GDM1 (cell line): ENCODE results near the gene SFXN4.
"Not testable (repeated sequence)": the region's sequence is repeated elsewhere in the genome, so short reads cannot be mapped to it uniquely, and the experiment has no call there.

Source experiments
- DNase-seq: peaks from one replicate; lab custom pipeline; 2025; lab: John Stamatoyannopoulos, UW

The SFXN4 gene

DNA sequence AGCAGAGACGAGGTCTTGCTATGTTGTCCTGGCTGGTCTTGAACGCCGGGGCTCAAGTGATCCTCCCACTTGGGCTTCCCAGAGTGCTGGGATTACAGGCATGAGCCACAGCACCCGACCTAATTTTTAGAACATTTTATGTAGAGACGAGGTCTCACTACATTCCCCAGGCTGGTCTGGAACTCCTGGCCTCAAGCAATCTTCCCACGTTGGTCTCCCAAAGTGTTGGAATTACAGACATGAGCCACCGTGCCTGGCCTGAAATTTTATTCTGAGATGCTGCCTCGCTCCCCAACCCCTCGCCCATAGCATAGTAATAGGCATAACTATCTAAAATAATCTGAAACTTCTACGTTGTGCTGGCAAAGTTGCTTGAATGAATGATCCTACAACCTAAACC is 21.9 kb downstream of the SFXN4 start:
- DNase-seq, result no peak

DNA sequence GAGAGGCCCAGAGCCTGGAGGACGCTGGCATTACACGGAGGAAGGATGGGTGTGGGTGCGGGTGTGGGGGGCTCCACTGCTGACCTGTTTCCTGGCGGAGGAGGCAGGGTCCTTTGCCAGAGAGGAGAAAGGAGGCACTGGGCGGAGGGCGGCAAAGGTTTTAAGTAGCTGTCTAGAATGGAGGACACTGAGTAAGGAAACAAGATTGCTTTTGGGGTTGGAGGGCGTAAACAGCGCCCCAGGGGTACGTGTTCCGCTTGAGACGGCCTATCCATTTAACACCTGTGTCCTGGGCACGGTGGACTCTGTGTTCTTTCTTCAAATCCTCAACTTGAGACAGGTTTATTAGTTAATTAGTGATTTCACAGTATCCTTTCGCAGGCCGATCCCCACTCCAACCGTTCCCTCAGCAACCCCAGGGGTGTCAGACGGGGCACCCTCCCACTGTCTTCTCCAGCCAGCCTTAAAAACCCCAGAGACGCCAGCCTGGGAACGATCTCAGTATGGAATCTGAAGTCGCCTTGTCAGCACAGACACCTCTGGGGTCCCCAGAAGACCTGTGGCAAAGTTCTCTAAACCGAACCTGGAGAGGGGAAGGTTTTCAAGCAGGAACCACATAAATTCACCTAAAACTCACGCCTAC is 24.8 kb downstream of the SFXN4 start:
- DNase-seq, result no peak

DNA sequence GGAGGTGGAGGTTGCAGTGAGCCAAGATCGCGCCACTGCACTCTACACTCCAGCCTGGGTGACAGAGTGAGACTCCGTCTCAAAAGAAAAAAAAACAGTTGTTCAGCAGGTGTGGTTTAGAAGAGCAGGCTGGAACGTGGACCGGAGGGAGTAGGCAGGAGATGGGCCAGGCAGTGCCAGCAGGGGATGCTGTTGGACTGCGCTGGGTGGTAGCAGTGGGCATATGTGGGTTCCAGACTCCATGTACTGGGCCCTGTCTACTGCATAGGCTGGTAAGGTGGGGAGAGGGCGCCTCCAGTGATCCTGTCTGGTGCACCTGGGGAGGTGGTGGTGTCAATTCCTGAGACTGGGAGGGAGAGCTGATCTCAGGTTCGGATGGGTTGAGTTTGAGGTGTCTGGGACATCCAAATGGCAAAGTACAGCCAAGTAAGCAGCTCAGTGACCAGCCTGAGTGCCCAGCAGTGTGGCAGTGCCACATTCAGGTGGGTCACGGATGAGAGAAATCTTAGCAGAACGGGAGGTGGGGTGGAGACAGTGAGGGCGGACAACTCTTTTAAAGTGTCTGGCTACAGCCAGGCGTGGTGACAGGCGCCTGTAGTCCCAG is 25.9 kb downstream of the SFXN4 start:
- DNase-seq, result peak; percentile 5

DNA sequence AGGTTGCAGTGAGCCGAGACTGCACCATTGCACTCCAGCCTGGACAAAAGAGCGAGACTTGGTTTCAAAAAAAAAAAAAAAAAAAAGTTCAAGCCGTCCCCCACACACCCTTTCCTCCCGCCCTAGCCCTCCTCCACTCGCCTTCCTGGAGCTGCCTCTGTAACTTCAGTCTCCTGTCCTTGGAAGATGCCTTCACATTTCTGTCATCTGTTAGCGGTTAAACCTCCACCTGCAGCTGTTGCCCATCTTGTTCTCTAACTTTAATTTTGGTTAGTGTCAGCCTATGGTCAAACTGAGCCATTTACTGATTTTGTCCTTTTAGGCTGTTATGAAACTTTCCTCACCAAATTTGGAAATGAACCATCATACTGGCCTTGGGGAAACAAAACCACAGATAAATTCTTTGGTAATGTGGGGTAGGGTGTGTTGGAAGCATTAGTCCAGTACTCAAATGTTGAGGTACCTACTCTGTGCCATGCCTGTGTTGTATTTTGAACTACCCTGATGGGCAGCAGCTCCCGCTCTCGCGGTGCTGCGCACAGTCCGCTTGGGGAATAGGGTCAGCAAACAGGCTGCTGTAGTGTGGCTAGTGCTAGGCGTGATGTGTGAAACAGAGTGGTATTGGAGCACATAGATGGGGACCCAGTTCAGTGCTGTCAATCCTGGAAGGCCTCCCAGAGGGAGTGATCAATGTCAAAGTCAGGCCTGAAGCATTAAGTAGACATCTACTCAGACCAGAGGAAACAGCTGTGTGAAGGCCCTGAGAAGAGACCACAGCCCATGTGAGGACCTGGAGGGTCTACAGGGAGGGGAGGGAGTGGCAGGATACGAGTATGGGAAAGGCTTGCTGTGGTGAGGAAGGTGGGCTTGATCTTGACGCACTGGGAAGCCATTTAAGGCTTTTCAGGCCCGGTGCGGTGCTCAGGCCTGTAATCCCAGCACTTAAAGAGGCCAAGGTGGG is 26.9 kb downstream of the SFXN4 start:
- DNase-seq, result no peak

DNA sequence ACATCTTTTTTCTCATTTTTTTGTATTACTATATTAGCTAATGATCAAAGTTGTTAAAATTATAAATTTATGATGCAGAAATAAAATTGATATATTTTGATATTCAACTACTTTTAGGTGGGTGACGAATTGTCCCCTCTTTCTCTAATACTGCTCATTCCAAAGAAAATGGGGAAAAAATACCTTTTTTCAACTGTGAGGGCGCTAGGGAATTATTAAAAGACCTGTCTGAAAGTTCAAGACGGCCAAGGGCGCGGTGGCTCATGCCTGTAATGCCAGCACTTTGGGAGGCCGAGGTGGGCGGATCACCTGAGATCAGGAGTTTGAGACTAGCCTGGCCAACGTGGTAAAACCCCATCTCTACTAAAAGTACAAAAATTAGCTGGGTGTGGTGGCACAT is 27.6 kb downstream of the SFXN4 start:
- DNase-seq, result not testable (repeated sequence)

DNA sequence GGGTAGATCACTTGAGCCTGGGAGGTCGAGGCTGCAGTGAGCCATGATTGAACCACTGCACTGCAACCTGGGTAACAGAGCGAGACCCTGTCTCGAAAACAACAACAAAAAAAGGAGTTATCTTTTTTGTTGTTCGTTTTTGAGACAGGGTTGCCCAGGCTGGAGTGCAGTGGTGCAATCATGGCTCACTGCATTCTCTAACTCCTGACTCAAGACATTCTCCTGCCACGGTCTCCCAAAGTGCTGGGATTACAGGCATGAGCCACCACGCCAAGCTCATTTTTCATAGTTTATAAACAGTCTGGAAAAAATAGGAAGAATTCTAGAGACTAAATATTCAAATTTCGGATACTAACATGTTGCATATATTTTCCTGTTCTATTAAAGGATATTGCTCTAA is 29.4 kb downstream of the SFXN4 start:
- DNase-seq, result no peak

DNA sequence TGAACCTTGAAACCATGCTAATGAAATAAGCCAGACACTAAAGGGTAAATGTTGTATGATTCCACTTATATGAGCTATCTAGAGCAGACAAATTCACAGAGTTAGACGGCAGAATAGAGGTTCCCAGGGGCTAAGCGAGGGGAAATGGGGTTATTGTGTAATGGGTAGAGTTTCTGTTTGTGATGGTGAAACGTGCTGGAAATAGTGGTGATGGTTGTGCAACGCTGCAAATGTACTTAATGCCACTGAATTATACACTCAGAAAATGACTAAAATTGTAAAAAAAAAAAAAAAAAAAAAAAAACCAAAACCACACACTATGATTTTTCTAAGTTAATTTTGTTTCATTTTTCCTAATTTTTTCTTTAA is 30.0 kb downstream of the SFXN4 start:
- DNase-seq, result no peak

DNA sequence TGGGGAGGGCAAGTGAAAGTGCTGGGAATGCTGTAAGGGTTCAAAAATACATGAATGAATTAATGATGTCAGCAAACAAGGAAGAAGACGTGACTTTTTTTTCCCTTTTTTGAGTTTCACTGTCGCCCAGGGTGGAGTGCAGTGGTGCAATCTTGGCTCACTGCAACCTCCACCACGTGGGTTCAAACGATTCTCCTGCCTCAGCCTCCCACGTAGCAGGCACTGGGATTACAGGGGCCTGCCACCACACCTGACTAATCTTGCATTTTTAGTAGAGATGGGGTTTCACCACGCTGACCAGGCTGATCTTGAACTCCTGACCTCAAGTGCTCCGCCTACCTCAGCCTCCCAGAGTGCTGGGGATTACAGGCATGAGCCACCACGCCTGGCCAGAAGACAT is 31.6 kb downstream of the SFXN4 start:
- no peak for DNase-seq

DNA sequence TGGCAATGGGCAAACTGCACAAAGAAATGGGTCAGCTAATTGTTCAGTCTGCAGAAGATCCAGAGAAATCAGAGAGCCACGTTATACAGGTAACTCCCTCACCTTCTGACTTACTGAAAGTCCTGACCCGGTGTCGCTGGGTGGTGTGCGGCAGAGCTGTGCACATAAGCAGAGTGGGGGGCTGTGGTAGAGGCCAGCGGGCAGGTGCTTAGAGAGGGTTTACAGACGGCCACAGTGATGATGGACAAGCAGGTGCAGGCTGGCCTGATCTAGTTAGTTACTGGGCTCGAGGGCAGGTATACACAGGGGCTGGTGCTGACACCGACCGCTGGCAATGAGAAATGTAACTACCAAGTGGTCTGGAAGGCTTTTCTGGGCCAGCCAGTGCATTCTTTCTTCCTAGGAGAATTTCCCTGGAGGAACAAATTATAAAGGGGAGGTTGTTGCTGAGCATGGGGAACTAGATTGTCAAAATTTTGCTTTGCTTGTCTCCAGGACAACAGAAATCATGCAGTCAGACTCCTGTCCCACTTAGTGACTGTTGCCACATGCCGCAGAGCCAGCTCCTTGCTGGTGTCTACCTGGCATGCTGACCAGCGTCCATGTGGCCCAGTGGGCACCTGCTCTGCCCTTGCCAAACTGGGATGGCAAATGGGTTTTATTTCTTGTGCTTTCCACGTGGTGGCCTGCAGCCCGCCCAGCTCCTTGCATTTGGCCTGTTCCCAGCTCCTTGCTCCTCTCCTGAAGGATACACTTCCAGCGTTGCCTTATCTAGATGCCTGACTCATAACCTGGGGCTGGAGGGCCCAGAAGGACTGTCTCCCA is 32.8 kb downstream of the SFXN4 start:
- DNase-seq, result no peak

DNA sequence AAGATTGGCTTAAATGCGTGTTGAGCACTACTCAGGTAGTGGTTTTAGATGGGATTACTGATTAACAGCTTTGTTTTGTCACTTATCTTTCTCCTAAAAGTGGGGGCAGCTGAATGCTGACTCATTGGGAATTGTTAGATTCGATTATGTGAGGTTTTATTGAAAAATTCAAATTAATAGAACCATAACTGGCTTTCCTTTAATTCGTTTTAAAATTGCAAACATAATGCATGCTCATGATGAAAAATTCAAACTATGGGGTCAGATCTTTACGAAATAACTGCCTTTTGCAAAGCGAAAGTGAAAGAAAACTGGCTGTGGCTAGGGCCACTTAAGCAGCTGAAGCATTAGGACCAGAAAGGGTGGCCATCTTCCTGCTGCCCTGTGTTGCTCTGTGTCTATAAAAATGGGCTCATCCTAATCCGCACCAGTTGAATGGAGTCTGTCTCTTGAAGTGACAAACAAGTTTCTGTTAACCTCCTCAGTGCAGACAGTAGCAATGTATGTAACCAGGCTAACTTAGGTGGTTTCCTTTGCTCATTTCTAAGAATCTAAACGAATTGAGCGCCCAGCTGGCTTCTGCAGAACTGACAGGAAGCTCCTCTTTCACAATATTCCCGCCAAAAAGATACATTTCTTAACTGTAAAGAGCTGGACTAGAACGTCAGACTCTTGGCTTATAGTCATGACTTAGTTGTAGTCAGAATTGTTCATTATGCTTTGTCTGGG is 33.8 kb downstream of the SFXN4 start:
- no peak for DNase-seq

DNA sequence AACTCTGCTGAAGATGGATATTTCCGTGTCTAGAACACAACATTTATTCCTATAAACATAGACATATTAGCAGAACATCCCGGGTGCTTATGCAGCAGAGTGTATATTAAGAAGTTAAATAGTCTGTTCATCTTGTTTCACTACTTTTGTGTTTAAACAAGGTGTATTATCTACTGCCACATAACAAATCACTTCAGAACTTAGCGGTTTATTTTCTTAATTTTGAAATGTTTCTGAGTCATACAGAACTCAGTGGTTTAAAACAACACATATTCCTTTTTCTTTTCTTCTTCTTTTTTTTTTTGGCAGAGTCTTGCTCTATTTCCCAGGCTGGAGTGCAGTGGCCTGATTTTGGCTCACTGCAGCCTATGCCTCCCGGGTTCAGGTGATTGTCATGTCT is 35.8 kb downstream of the SFXN4 start:
- DNase-seq, result no peak

DNA sequence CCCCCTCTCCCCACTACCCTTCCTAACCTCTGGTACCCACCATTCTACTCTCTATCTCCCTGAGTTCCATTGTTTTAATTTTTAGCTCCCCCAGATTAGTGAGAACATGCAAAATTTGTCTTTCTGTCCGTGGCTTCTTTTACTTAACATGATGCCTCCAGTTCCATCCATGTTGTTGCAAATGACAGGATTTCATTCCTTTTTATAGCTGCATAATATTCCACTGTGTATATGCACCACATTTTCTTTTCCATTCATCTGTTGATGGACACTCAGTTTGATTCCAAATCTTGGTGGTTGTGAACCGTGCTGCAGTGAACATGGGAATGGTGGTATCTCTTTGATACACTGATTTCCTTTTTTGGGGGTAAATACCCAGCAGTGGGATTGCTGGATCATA is 39.6 kb downstream of the SFXN4 start:
- no peak for DNase-seq

DNA sequence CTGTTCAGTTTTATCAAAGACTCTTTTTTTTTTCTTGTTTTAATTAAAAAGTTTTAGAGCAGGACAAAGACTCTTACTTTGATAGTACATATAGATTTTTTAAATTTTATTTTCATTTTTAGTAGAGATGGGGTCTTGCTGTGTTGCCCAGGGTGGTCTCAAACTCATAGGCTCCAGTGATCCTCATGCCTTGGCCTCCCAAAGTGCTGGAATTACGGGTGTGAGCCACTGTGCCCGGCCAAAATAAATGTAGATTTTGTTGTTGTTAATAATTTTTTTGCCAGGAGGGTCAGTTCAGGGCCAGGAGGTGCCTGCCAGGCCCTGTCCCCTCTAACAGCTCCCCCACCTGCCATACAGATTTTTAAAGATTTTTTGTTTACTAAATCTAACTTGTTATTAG is 44.6 kb downstream of the SFXN4 start:
- DNase-seq, result no peak

DNA sequence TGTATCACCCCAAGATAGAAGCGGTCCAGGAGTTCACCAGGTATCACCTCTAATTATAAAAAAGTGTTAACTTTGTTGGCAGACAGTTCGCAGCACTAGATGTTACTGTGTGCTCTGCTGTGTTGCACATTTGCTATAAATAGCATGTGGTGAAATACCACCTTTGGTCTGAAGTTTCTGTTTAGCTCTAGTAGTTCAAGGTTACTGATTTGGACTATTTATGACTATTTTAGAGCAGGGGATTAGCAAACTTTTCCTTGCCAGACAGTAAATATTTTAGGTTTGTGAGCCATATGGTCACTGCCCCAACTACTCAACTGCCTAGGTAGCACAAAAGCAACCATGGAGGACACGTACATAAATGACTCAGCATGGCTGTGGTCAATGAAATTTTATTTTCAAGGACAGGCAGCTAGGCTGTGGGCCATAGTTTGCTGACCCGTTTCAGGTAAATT is 45.1 kb downstream of the SFXN4 start:
- DNase-seq, result no peak

DNA sequence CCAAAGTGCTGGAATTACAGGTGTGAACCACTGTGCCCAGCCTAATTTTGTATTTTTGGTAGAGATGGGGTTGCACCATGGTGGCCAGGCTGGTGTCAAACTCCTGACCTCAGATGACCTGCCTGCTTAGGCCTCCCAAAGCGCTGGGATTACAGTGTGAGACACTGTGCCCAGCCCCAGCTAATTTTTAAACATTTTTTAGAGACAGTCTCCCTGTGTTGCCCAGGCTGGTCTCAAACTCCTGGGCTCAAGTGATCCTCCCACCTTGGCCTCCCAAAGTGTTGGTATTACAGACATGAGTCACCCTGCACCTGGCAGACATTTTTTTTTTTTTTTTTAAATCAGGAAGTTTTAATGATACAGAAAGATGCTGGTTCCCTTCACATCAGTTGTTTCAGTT is 46.1 kb downstream of the SFXN4 start:
- DNase-seq, result no peak

DNA sequence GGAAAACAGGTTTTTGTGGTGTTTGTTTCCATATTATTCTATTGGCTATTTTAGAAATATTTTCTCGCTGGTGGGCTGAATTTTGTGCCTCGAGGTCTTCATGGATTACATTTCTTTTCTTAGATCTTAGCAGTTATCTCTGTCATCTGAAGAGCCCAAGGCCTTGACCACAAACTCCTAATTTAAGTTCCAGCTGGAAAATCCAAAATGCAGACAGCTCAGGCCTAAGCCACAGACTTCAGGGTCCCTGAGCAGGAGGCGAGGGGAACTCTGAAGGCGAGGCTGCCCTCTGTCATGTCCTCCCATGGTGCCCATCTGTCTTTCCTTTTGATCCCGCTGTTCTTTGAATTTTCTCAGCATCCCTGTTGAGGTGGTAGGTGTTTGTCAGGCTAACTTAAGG is 47.3 kb downstream of the SFXN4 start:
- no peak for DNase-seq

DNA sequence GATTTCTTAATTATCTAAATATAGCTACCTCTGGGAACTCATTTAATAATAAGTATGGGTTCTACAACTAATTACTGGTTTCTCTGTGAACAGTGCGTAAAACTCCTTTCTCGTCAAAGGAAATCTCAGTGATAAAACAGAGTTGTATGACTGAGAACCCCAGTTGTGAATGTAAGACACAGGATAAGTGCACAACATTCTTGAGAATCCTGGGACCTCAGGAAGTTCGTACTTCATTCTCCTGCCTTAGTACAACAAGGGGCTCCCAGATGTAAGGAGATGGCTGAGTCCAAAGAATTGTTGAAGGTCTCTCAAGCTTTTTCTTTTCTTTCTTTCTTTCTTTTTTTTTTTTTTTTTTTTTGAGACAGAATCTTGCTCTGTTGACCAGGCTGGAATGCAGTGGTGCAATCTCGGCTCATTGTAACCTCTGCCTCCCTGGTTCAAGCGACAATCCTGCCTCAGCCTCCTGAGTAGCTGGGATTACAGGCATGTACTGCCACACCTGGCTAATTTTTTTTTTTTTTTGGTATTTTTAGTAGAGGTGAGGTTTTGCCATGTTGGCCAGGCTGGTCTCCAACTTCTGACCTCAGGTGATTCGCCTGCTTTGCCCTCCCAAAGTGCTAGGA is 49.1 kb downstream of the SFXN4 start:
- DNase-seq, result no peak

DNA sequence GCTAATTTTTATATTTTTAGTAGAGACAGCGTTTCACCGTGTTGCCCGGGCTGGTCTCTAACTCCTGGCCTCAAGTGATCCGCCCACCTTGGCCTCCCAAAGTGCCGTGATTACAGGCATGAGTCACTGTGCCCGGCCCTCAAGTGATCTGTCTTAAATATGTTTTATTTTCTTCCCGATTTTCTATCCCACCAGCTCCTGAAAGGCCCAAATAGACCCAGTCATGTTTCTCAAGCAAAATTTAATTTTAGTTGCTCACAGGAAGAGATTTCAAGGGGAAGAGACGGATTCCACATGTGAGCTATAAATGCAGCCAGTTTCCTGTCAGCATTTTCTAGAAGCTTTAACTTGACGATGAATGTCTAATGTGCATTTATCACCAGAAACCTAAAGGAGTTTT is 49.6 kb downstream of the SFXN4 start:
- no peak for DNase-seq

DNA sequence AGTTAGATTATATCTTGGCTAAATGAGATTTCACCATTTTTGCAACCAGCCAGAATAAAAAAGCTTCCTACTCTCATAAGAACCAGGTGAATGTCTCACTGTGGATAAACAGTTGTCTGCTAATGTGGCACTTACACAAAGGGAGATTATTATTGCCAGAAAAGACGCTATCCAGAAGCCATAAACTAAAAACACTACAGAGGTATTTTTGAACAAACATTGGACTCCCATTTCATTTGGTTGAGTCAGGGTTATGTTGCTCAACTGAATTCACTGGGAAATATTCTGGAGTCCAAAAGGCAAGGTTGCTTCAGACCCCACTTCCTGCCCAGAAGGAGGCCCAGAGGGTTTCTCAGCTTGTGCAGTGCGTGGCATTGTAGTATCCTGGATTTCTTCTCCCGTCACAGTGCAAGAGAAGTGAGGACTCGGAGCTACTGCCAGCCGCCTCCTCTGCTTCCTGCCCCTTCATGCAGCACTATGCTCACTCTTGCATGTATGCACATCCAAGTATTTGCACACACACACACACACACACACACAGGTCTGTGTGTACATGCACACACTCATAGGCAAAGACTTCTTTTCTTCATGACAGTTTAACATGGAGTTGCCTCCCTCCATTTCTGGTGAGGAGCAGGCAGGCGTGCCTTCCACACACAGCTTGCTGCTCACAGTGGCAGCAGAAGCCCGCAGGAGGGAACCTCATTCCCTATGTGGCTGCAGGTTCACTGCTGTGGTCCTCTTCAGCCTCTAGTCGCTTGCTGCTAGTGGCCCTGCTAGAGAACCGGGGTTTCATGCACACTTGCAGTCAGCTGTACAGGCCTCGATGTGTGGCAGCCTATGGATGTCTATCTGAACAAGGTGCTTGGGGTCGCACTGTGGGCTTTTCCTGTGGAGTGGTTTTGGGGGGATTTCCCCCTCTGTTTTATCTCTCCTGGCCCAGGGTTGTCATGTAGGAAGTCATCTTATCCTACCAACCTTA is 51.5 kb downstream of the SFXN4 start:
- no peak for DNase-seq

DNA sequence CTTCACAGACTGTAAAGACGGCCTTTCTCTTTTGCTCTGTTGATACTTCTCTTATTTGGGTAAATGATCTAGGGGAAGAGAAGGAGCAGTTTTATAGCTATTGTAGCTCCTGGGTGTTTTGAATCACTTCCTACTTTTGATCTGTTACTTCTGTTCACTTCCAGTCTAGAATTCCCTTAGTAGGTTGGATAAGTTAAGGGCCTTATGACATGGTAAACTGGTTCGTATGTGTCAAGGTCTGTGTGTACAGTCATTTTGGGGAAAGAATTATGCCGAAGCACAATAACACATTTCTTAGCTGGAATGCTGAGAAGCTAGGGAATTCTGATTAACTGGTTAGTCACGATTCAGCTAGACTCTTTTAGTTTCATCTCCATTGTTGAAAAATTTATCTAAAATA is 53.5 kb downstream of the SFXN4 start:
- DNase-seq, result no peak
